Activated naive CD4-positive, alpha-beta T cell treated with anti-CD3 and anti-CD28 coated beads, Interleukin-2, amount 50 U/mL, for 24 hours (primary cell): ENCODE results near the gene KANSL1.
"Not testable (repeated sequence)": the region's sequence is repeated elsewhere in the genome, so short reads cannot be mapped to it uniquely, and the experiment has no call there.

ENCODE experiments used
- H3K27ac Mint-ChIP-seq: one replicate; pipeline ENCODE4 v1.8.0; 2021; ENCODE audit warnings: mild to moderate bottlenecking, mixed read lengths
- H3K27me3 Mint-ChIP-seq: one replicate; pipeline ENCODE4 v1.8.0; 2021; ENCODE audit warnings: mixed read lengths
- H3K36me3 Mint-ChIP-seq: one replicate; pipeline ENCODE4 v1.8.0; 2021; ENCODE audit warnings: mixed read lengths
- H3K4me1 Mint-ChIP-seq: one replicate; pipeline ENCODE4 v1.8.0; 2021; ENCODE audit warnings: mixed read lengths
- H3K4me3 Mint-ChIP-seq: one replicate; pipeline ENCODE4 v1.8.0; 2021; ENCODE audit warnings: mild to moderate bottlenecking, mixed read lengths
- H3K9me3 Mint-ChIP-seq: one replicate; pipeline ENCODE4 v1.8.0; 2021; ENCODE audit warnings: mixed read lengths

Gene KANSL1

GRCh38 chr17:46180892-46181274 lies 12.3 kb downstream of the KANSL1 start:
- H3K4me1 Mint-ChIP-seq = peaks cover 99% of the 10 kb centered on the region
- H3K27me3 Mint-ChIP-seq = no peaks in the 10 kb centered on the region
- H3K9me3 Mint-ChIP-seq = no peaks in the 10 kb centered on the region
- peak overlapping the region; percentile 76 for H3K27ac Mint-ChIP-seq
- peaks cover 5% of the 10 kb centered on the region for H3K36me3 Mint-ChIP-seq
- peak overlapping the region; percentile 63 for H3K4me3 Mint-ChIP-seq

GRCh38 chr17:46180185-46180891 lies 12.9 kb downstream of the KANSL1 start:
- H3K36me3 Mint-ChIP-seq, H3K27ac Mint-ChIP-seq, H3K9me3 Mint-ChIP-seq, H3K4me3 Mint-ChIP-seq, H3K27me3 Mint-ChIP-seq: not testable (repeated sequence)
- H3K4me1 Mint-ChIP-seq = peaks cover 99% of the 10 kb centered on the region

- peaks cover 5% of the 10 kb centered on the region for H3K36me3 Mint-ChIP-seq
- H3K27me3 Mint-ChIP-seq = no peaks in the 10 kb centered on the region
- H3K4me3 Mint-ChIP-seq = peak overlapping the region; percentile 67
- H3K4me1 Mint-ChIP-seq = peaks cover 97% of the 10 kb centered on the region
- H3K9me3 Mint-ChIP-seq = no peaks in the 10 kb centered on the region
- peak overlapping the region; percentile 53 for H3K27ac Mint-ChIP-seq
These were observed 13.7 kb downstream of the KANSL1 start for GRCh38 chr17:46179375-46179999.

GRCh38 chr17:46178550-46179214 lies 14.5 kb downstream of the KANSL1 start:
- H3K4me3 Mint-ChIP-seq = peak overlapping the region; percentile 67
- H3K36me3 Mint-ChIP-seq = peaks cover 5% of the 10 kb centered on the region
- no peaks in the 10 kb centered on the region for H3K27me3 Mint-ChIP-seq
- H3K9me3 Mint-ChIP-seq = no peaks in the 10 kb centered on the region
- H3K4me1 Mint-ChIP-seq = peaks cover 97% of the 10 kb centered on the region
- peak overlapping the region; percentile 65 for H3K27ac Mint-ChIP-seq

GRCh38 chr17:46176975-46177374 lies 16.3 kb downstream of the KANSL1 start:
- H3K4me3 Mint-ChIP-seq = peak overlapping the region; percentile 38
- H3K4me1 Mint-ChIP-seq = peaks cover 97% of the 10 kb centered on the region
- H3K9me3 Mint-ChIP-seq = no peaks in the 10 kb centered on the region
- peaks cover 5% of the 10 kb centered on the region for H3K36me3 Mint-ChIP-seq
- no peaks in the 10 kb centered on the region for H3K27me3 Mint-ChIP-seq
- H3K27ac Mint-ChIP-seq = peak overlapping the region; percentile 88

GRCh38 chr17:46175891-46176290 lies 17.3 kb downstream of the KANSL1 start:
- Mint-ChIP-seq H3K36me3 (peaks cover 6% of the 10 kb centered on the region), H3K4me1 (peaks cover 97% of the 10 kb centered on the region), H3K27ac (peak overlapping the region; percentile 88), H3K9me3 (no peaks in the 10 kb centered on the region), H3K4me3 (peak overlapping the region; percentile 34), H3K27me3 (no peaks in the 10 kb centered on the region)

- H3K27ac Mint-ChIP-seq = peak overlapping the region; percentile 24
- no peaks in the 10 kb centered on the region for H3K9me3 Mint-ChIP-seq
- H3K36me3 Mint-ChIP-seq = peaks cover 8% of the 10 kb centered on the region
These were observed 20.1 kb downstream of the KANSL1 start for GRCh38 chr17:46173153-46173552.

GRCh38 chr17:46171939-46172338 lies 21.3 kb downstream of the KANSL1 start:
- peaks cover 10% of the 10 kb centered on the region for H3K36me3 Mint-ChIP-seq
- H3K27me3 Mint-ChIP-seq = no peaks in the 10 kb centered on the region
- H3K27ac Mint-ChIP-seq = peak overlapping the region; percentile 82
- no peak overlapping the region for H3K4me3 Mint-ChIP-seq
- peaks cover 98% of the 10 kb centered on the region for H3K4me1 Mint-ChIP-seq
- no peaks in the 10 kb centered on the region for H3K9me3 Mint-ChIP-seq

More at GRCh38 chr17:46173153-46173552, 20.1 kb downstream of the KANSL1 start:
- Mint-ChIP-seq H3K27me3 (no peaks in the 10 kb centered on the region), H3K4me1 (peaks cover 98% of the 10 kb centered on the region), H3K4me3 (peak overlapping the region; percentile 1)

GRCh38 chr17:46170639-46171429 lies 22.4 kb downstream of the KANSL1 start:
- peaks cover 93% of the 10 kb centered on the region for H3K4me1 Mint-ChIP-seq
- peak overlapping the region; percentile 1 for H3K4me3 Mint-ChIP-seq
- peaks cover 10% of the 10 kb centered on the region for H3K36me3 Mint-ChIP-seq
- no peaks in the 10 kb centered on the region for H3K9me3 Mint-ChIP-seq
- H3K27me3 Mint-ChIP-seq = no peaks in the 10 kb centered on the region
- peak overlapping the region; percentile 0 for H3K27ac Mint-ChIP-seq

- Mint-ChIP-seq H3K9me3 (no peaks in the 10 kb centered on the region), H3K4me1 (peaks cover 86% of the 10 kb centered on the region), H3K4me3 (peak overlapping the region; percentile 1)
These were observed 23.2 kb downstream of the KANSL1 start for GRCh38 chr17:46169913-46170638.

GRCh38 chr17:46167826-46168569 lies 25.2 kb downstream of the KANSL1 start:
- H3K4me3 Mint-ChIP-seq = peak overlapping the region; percentile 8
- no peaks in the 10 kb centered on the region for H3K27me3 Mint-ChIP-seq
- peaks cover 88% of the 10 kb centered on the region for H3K4me1 Mint-ChIP-seq
- H3K27ac Mint-ChIP-seq = peak overlapping the region; percentile 71
- H3K36me3 Mint-ChIP-seq = peaks cover 10% of the 10 kb centered on the region
- H3K9me3 Mint-ChIP-seq = no peaks in the 10 kb centered on the region

More at GRCh38 chr17:46169913-46170638, 23.2 kb downstream of the KANSL1 start:
- H3K27ac Mint-ChIP-seq = peak overlapping the region; percentile 64
- H3K27me3 Mint-ChIP-seq = no peaks in the 10 kb centered on the region
- peaks cover 10% of the 10 kb centered on the region for H3K36me3 Mint-ChIP-seq

- Mint-ChIP-seq H3K27ac (peak overlapping the region; percentile 43), H3K4me1 (peaks cover 88% of the 10 kb centered on the region), H3K27me3 (no peaks in the 10 kb centered on the region), H3K4me3 (no peak overlapping the region), H3K9me3 (no peaks in the 10 kb centered on the region), H3K36me3 (peaks cover 15% of the 10 kb centered on the region)
These were observed 26.0 kb downstream of the KANSL1 start for GRCh38 chr17:46167267-46167666.

GRCh38 chr17:46166692-46167249 lies 26.5 kb downstream of the KANSL1 start:
- Mint-ChIP-seq H3K4me1 (peaks cover 88% of the 10 kb centered on the region), H3K27me3 (no peaks in the 10 kb centered on the region), H3K36me3 (peaks cover 16% of the 10 kb centered on the region), H3K9me3 (no peaks in the 10 kb centered on the region), H3K27ac (peak overlapping the region; percentile 90), H3K4me3 (peak overlapping the region; percentile 57)
